Measurements from ENCODE around the gene SRPK3. TPM values are rescaled to one million over a fixed set of nuclear protein-coding genes. Genes with fewer than 3 reads are reported as not detected.
"Not testable (repeated sequence)": the region's sequence is repeated elsewhere in the genome, so short reads cannot be mapped to it uniquely, and the experiment has no call there.

The SRPK3 gene
- total RNA-seq, 2 experiments from 2014 or later = 0.09 TPM; not detected in 1

DNA sequence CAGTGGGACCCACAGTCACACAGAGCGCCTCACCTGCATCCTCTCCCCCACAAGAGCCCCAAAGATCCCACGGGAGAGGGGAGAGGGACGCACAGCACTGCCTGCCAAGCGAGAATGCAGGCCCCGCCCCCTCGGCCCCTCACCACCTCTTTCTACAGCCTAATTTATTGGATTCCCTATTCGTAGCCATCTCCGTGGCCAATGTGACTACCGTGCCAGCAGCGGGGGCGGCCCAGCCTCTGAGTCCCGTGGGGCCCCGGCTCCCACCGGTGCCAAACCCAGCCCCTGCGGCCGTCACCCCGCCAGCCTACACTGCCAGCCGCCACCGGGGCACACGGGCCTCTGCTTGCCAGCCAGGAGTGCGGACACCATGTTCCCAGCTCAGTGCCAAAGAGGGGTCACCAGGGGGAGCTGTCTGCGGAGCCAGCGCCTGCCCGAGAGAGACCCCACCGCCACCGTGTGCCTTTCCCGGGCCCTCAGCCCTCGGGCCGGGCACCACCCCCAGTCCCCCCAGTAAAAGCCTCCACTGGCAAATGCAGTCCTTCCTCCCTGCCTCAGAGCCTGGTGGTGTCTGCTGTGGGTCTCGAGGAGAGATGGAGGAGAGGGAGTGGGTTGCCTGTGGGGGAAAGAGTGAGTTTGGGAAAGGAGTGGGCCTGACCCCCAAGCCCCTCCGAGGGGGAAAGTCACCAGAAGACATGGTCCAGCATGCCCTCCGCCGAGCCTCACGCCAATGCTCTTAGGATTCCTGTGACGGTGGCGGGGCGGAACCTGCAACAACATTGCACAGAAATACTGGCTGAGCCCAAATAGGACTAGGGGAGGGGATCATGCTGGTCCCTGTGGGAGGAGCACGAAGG is 36.4 kb upstream of the SRPK3 start:
- POLR2A ChIA-PET = no interaction called here
- TF ChIP-seq, protein P1, sequence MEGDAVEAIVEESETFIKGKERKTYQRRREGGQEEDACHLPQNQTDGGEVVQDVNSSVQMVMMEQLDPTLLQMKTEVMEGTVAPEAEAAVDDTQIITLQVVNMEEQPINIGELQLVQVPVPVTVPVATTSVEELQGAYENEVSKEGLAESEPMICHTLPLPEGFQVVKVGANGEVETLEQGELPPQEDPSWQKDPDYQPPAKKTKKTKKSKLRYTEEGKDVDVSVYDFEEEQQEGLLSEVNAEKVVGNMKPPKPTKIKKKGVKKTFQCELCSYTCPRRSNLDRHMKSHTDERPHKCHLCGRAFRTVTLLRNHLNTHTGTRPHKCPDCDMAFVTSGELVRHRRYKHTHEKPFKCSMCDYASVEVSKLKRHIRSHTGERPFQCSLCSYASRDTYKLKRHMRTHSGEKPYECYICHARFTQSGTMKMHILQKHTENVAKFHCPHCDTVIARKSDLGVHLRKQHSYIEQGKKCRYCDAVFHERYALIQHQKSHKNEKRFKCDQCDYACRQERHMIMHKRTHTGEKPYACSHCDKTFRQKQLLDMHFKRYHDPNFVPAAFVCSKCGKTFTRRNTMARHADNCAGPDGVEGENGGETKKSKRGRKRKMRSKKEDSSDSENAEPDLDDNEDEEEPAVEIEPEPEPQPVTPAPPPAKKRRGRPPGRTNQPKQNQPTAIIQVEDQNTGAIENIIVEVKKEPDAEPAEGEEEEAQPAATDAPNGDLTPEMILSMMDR (IDR thresholded peaks at IDR 0.05) = peak; percentile 25
- CTCF ChIA-PET = no interaction called here
- Mint-ChIP-seq H3K4me3 (no peak overlapping the region), H3K27ac (no peak overlapping the region), H3K27me3 (peaks cover 4% of the 10 kb centered on the region), H3K4me1 (ENCODE audit: low read depth) (peaks cover 13% of the 10 kb centered on the region), H3K36me3 (ENCODE audit: low read depth) (no peaks in the 10 kb centered on the region), H3K9me3 (no peaks in the 10 kb centered on the region)
- no peak for ATAC-seq
- intact Hi-C loops (cut with micrococcal nuclease) = no loop called here
- no peak for DNase-seq

DNA sequence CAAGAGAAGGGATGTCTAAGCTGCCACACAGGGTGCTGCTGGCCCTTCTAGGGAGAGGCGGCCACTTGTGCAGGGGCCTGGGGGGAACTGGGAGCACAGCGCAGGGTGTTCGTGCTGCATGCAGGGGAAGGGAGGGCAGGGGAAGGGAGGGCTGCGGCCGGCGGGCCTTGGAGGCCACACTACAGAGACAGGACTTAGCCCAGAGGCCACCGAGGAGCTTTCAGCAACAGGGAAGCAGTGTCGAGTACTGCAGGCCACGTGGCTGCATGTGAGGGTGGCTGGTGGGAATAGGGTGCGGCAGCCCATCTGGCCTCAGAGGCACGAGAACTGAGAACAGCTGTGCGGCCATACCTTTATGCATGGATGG is 35.8 kb upstream of the SRPK3 start:
- CTCF ChIA-PET = not testable (repeated sequence)

DNA sequence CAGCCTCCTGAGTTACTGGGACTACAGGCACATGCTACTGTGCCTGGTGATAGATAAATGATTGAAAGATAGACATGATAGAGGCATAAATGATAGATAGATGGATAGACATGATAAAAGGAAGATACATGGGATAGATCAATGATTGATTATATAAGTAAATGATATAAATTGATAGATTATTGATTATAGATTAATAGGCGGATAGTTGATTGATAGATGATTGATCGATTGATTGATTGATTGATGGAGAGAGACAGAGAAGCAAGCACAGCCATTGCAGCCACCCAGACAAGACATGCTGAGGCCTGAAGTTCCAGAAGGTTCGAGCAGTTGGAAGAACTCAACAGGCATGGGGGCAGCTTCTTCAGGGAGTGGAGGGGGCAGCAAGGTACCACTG is 34.5 kb upstream of the SRPK3 start:
- DNase-seq = no peak
- CTCF ChIA-PET = no interaction called here
- Mint-ChIP-seq H3K27me3 (peaks cover 4% of the 10 kb centered on the region), H3K4me1 (ENCODE audit: low read depth) (peaks cover 4% of the 10 kb centered on the region), H3K27ac (no peak overlapping the region), H3K4me3 (no peak overlapping the region), H3K9me3 (no peaks in the 10 kb centered on the region), H3K36me3 (ENCODE audit: low read depth) (no peaks in the 10 kb centered on the region)
- intact Hi-C loops (cut with micrococcal nuclease) = no loop called here
- TF ChIP-seq, protein P1 (IDR thresholded peaks at IDR 0.05) = no peak
- POLR2A ChIA-PET = no interaction called here
- ATAC-seq = no peak

More for the DNA sequence above, 35.8 kb upstream of the SRPK3 start:
- H3K27ac Mint-ChIP-seq; POLR2A ChIA-PET; ATAC-seq; H3K9me3 Mint-ChIP-seq; H3K4me3 Mint-ChIP-seq; DNase-seq; intact Hi-C loops (cut with micrococcal nuclease); H3K36me3 Mint-ChIP-seq (ENCODE audit: low read depth); H3K27me3 Mint-ChIP-seq: not testable (repeated sequence)
- H3K4me1 Mint-ChIP-seq (ENCODE audit: low read depth) = peaks cover 11% of the 10 kb centered on the region

DNA sequence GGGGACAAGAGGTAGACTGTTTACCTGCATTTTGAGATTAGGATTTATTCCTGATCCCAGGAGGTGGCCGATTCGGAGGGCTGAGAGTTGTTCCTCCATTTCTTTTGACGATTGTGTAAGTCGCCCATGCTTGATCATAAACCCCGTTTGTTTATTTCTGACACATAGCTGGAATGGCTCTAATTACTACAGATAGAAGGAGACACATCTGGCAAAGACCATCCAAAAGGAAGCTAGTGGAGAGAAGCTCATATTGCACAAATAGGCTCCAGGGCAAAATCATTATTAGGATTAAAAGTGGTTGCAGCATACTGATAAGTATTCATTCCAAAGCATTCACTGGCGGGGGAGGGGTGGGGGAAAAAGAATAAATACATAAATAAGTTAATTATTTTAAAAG is 33.9 kb upstream of the SRPK3 start:
- not testable (repeated sequence) for H3K4me1 Mint-ChIP-seq (ENCODE audit: low read depth)

DNA sequence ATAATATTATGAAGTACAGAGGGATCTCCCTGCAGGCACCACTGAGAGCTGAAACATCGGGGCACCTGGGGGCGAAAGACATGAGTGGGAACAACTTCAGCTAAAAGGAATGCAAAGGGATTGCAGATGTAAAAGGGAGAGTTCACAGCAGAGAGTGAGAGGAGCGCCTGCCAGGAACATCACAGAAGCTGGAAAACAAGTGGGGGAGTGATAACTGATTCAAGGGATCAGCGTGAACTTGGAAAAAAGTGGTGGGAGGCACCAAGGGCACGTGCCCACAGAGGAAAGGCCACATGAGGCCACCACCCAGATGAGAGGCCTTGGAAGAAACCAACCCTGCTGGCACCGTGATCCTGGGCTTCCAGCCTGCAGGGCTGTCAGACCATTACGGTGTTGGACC is 31.8 kb upstream of the SRPK3 start:
- CTCF ChIA-PET = interaction anchor here (1.2 kb wide), 1 partner anchor 15 kb away, joined by 3 read pairs; the partner anchor contains the start of gene PLXNB3
- H3K9me3 Mint-ChIP-seq; H3K36me3 Mint-ChIP-seq (ENCODE audit: low read depth); intact Hi-C loops (cut with micrococcal nuclease); H3K27me3 Mint-ChIP-seq; POLR2A ChIA-PET; H3K4me1 Mint-ChIP-seq (ENCODE audit: low read depth); ATAC-seq; DNase-seq; H3K27ac Mint-ChIP-seq; H3K4me3 Mint-ChIP-seq: not testable (repeated sequence)

More for the DNA sequence above, 33.9 kb upstream of the SRPK3 start:
- POLR2A ChIA-PET; H3K9me3 Mint-ChIP-seq; H3K27ac Mint-ChIP-seq; H3K4me3 Mint-ChIP-seq; H3K27me3 Mint-ChIP-seq; ATAC-seq; H3K36me3 Mint-ChIP-seq (ENCODE audit: low read depth); CTCF ChIA-PET; DNase-seq; intact Hi-C loops (cut with micrococcal nuclease): not testable (repeated sequence)

DNA sequence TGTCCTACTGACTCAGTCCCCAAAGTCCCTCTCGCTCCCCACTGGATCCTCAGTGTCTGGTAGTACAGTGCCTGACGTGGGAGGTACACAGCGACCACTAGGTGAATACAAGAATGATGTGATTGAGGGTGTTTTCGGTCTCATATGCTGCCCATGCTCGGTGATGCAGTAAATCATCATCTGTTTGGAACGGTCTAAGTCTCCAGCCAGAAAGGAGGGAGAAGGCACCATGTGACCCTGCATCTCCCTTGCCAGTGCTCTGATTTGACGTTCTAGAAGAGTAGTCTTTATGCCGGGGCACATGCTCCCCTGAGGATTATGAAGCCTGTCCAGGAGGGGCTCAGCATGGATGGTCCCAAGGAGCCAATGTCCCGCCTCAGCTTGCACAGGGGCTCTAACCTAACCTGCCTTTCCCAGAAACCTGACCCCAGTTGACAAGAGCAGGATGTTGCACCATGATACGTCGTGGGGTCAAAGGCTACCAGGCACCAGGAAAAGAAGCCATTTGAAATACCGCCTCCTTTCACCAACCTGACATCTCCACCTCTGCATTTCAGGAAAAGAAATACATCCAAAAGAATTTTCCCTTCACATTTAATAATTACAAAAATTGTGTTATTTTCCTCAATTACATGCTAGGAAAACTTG is 30.6 kb upstream of the SRPK3 start:
- ChIA-PET CTCF (no interaction called here), POLR2A (no interaction called here)
- intact Hi-C loops (cut with micrococcal nuclease) = no loop called here
- no peak for DNase-seq
- Mint-ChIP-seq H3K9me3 (no peaks in the 10 kb centered on the region), H3K27me3 (no peaks in the 10 kb centered on the region), H3K36me3 (ENCODE audit: low read depth) (no peaks in the 10 kb centered on the region), H3K4me3 (no peak overlapping the region), H3K27ac (no peak overlapping the region), H3K4me1 (ENCODE audit: low read depth) (no peaks in the 10 kb centered on the region)
- ATAC-seq = no peak
- TF ChIP-seq, protein P1 (IDR thresholded peaks at IDR 0.05) = no peak
